CD14-positive monocyte (primary cell): ENCODE data around the gene FAM110D. TPM values are rescaled to one million over a fixed set of nuclear protein-coding genes. Genes with fewer than 3 reads are reported as not detected.

ENCODE experiments used
- DNase-seq, 3 donors: peaks; one replicate each; pipeline ENCODE4 v3.0.0-alpha.2; 2011 to 2022
- H2AFZ ChIP-seq: 2 replicates; pipeline ENCODE4 v1.6.0; 2012; ENCODE audit warnings: mild to moderate bottlenecking, low read depth, low read length, inconsistent platforms; ENCODE audit not compliant: insufficient read depth, poor library complexity, severe bottlenecking
- H3K27ac ChIP-seq, 2 donors: 1 replicate in 1 of 2; 2 replicates in 1 of 2; pipeline ENCODE4 v1.5.1; 2012 to 2013; ENCODE audit warnings: low read length in 2 of 2, control low read depth in 1 of 2, inconsistent platforms in 1 of 2, low read depth in 1 of 2, mild to moderate bottlenecking in 1 of 2
- H3K27me3 ChIP-seq, 2 donors: one replicate each; pipeline versions ENCODE4 v1.6.0 to v1.6.1; 2011 to 2013; ENCODE audit warnings: low read length in 2 of 2; ENCODE audit not compliant: control insufficient read depth in 2 of 2, insufficient read depth in 2 of 2
- H3K36me3 ChIP-seq, 2 donors: replicated peaks in 1 of 2; 1 replicate in 1 of 2; 2 replicates in 1 of 2; pipeline versions ENCODE4 v1.5.1 to v1.6.1; 2012 to 2013; ENCODE audit warnings: low read length in 2 of 2, control low read depth in 1 of 2, inconsistent platforms in 1 of 2, mild to moderate bottlenecking in 1 of 2; ENCODE audit not compliant: insufficient read depth in 2 of 2, control insufficient read depth in 1 of 2
- H3K4me1 ChIP-seq, 2 donors: 1 replicate in 1 of 2; 2 replicates in 1 of 2; pipeline versions ENCODE4 v1.5.1 to v1.6.1; 2012 to 2013; ENCODE audit warnings: low read length in 2 of 2, control low read depth in 1 of 2, inconsistent platforms in 1 of 2, mild to moderate bottlenecking in 1 of 2, moderate library complexity in 1 of 2; ENCODE audit not compliant: insufficient read depth in 2 of 2, control insufficient read depth in 1 of 2
- H3K4me2 ChIP-seq: replicated peaks from 2 replicates; pipeline ENCODE3; 2012; ENCODE audit warnings: low read length, moderate library complexity, mild to moderate bottlenecking; ENCODE audit not compliant: poor library complexity, severe bottlenecking; ENCODE audit errors: extremely low read depth
- H3K4me3 ChIP-seq, 3 experiments: fragments of 200-600 bp in 1 of 3; sonication (generic) in 1 of 3; replicated peaks in 1 of 3; 1 replicate in 2 of 3; 2 replicates in 1 of 3; pipeline ENCODE4 v1.5.1; 2011 to 2013; ENCODE audit warnings: low read length in 3 of 3, mild to moderate bottlenecking in 3 of 3, control low read depth in 2 of 3, low read depth in 2 of 3, inconsistent platforms in 1 of 3, moderate library complexity in 1 of 3
- H3K79me2 ChIP-seq: 2 replicates; pipeline ENCODE4 v1.6.0; 2012; ENCODE audit warnings: mild to moderate bottlenecking, control low read depth, inconsistent platforms, low read length, moderate library complexity; ENCODE audit not compliant: insufficient read depth
- H3K9ac ChIP-seq: 2 replicates; pipeline ENCODE4 v1.6.0; 2017; ENCODE audit warnings: low read length, mild to moderate bottlenecking; ENCODE audit not compliant: insufficient read depth, poor library complexity, severe bottlenecking
- H3K9me3 ChIP-seq, 2 donors: replicated peaks in 1 of 2; 1 replicate in 1 of 2; 2 replicates in 1 of 2; pipeline versions ENCODE4 v1.5.1 to v1.6.1; 2012 to 2013; ENCODE audit warnings: low read length in 2 of 2, control low read depth in 1 of 2; ENCODE audit not compliant: control insufficient read depth in 1 of 2, insufficient read depth in 1 of 2
- H4K20me1 ChIP-seq: 2 replicates; pipeline ENCODE4 v1.6.0; 2012; ENCODE audit warnings: mild to moderate bottlenecking, low read length, control low read depth, moderate library complexity; ENCODE audit not compliant: insufficient read depth
- H3K27ac Mint-ChIP-seq, 7 donors: one replicate each; pipeline ENCODE4 v1.8.0; 2020; ENCODE audit warnings: mild to moderate bottlenecking in 7 of 7, mixed read lengths in 7 of 7, moderate library complexity in 6 of 7, inconsistent platforms in 2 of 7
- H3K27me3 Mint-ChIP-seq, 3 donors: one replicate each; pipeline ENCODE4 v1.8.0; 2021 to 2022; ENCODE audit warnings: low read depth in 3 of 3, mild to moderate bottlenecking in 3 of 3, mixed read lengths in 3 of 3, moderate library complexity in 3 of 3, inconsistent platforms in 1 of 3
- H3K36me3 Mint-ChIP-seq, 2 donors: one replicate each; pipeline ENCODE4 v1.8.0; 2020; ENCODE audit warnings: mixed read lengths in 2 of 2, inconsistent platforms in 1 of 2, mild to moderate bottlenecking in 1 of 2
- H3K4me1 Mint-ChIP-seq: one replicate; pipeline ENCODE4 v1.8.0; 2020; ENCODE audit warnings: mild to moderate bottlenecking, mixed read lengths
- H3K4me3 Mint-ChIP-seq, 2 donors: one replicate each; pipeline ENCODE4 v1.8.0; 2020; ENCODE audit warnings: mild to moderate bottlenecking in 2 of 2, mixed read lengths in 2 of 2, moderate library complexity in 1 of 2
- H3K9me3 Mint-ChIP-seq, 7 donors: one replicate each; pipeline ENCODE4 v1.8.0; 2020 to 2022; ENCODE audit warnings: mixed read lengths in 7 of 7, mild to moderate bottlenecking in 6 of 7, moderate library complexity in 6 of 7, inconsistent platforms in 2 of 7
- CTCF ChIP-seq: fragments of 200-600 bp; IDR thresholded peaks from one replicate; pipeline ENCODE4 v1.8.0; 2022; ENCODE audit warnings: antibody characterized with exemption, mild to moderate bottlenecking
- WGBS: methylation state at CpG from one replicate; pipeline ENCODE4 v1.1.5; 2013; ENCODE audit warnings: missing lambda C conversion rate; ENCODE audit not compliant: insufficient coverage; 5-methylcytosine and 5-hydroxymethylcytosine counted together
- intact Hi-C, 2 donors: fragments of 100-400 bp; cut with micrococcal nuclease; formaldehyde crosslinking; loops; one replicate each; pipeline versions ENCODE4 v1.15.0 to v1.15.1; 2023
- polyA plus RNA-seq, 3 donors: library from polyadenylated mRNA; depleted of rRNA in 1 of 3; unstranded in 2 of 3; stranded (reverse) in 1 of 3; fragments of 300-500 nt in 2 of 3; fragments of >200 nt in 1 of 3; fragmentation: Illumina TruSeq in 2 of 3; gene quantifications; 1 replicate in 2 of 3; 2 replicates in 1 of 3; pipeline ENCODE4 v1.2.3, GENCODE V29; 2012 to 2021

FAM110D gene
- polyA plus RNA-seq, 3 donors = not detected

- H3K36me3 ChIP-seq = no peaks in the 10 kb centered on the region
- no peaks in the 10 kb centered on the region for H3K27me3 ChIP-seq
- no peaks in the 10 kb centered on the region for H3K9me3 ChIP-seq
- no peaks in the 10 kb centered on the region for H3K27me3 Mint-ChIP-seq
- peaks cover 61 to 74% of the 10 kb centered on the region in 2 donors for H3K4me1 ChIP-seq
- H3K9ac ChIP-seq = peak overlapping the region; percentile 11
- H3K27ac Mint-ChIP-seq = peak overlapping the region; percentile 70 to 90 (median 84)
- 53% methylated on average over 4 of the region's 9 CpGs for WGBS
- H3K27ac ChIP-seq = peak overlapping the region; percentile 69 to 77
- H3K4me1 Mint-ChIP-seq = peaks cover 68% of the 10 kb centered on the region
- peaks cover 30% of the 10 kb centered on the region for H3K79me2 ChIP-seq
- peak overlapping the region; percentile 51 for H2AFZ ChIP-seq
- H3K9me3 Mint-ChIP-seq = peaks cover 0 to 2% (median 0%) of the 10 kb centered on the region in 7 donors
- intact Hi-C loops = loop anchor here in 1 of 2 donors (2.0 kb wide), 1 partner anchor 16 kb away; the partner anchor contains the start of gene PDIK1L
- no peak for TF ChIP-seq CTCF
- H3K4me3 Mint-ChIP-seq = peak overlapping the region; percentile 62 to 71
- peak; percentile 36 to 63 (median 57) for DNase-seq
- H3K4me2 ChIP-seq = peak overlapping the region; percentile 77
- H3K4me3 ChIP-seq = peak overlapping the region in 2 of 3 experiments; percentile 26 to 62
- H4K20me1 ChIP-seq = no peaks in the 10 kb centered on the region
- peaks cover 3 to 5% of the 10 kb centered on the region in 2 donors for H3K36me3 Mint-ChIP-seq
Observed at GRCh38 chr1:26126321-26127084, 32.4 kb upstream of the FAM110D start.

DNA sequence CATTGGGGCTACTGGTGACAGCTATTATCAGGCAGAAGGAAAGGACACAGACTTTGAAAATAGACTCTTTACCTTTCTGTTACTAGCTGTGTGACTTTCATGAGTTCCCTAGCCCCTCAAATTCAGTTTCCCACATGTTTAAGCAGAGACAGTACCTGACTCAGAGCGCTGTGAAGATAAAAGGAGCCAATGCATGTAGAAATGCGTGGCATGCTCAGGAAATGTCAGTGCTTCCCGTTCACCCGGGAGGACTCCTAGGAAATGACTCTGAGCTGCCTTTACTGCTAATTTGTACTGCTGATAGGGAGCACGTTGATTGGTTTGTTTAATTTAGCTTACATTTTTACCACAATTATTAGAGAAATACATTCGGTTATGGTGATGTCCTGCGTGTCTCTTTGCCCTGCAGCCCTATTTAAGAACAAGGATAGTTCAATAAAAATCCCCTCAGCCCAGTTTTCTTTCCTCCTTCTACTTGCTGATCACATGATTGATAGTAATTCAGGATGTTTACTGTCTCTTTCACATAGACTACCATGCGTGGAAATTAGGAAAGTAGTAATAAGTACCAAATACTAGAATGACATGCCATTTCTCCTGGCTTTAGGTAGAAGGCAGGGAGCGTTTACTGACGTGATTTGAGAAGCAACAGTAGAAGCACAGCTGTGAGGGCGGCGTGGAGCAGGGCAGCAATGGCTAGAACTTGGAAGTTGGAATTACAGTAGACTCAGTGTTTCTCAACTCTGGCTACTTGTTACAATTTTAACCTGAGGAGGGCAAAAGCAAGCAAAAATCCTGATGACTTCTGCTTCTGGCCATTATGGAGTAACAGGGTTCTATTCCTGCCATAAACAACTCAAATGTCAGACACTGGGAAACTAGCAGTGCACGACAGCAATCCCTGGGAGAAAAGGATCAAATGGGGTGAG, 31.4 kb upstream of the FAM110D start:
- Mint-ChIP-seq H3K27ac (peak overlapping the region; percentile 75 to 86 (median 79)), H3K36me3 (peaks cover 3 to 5% of the 10 kb centered on the region in 2 donors), H3K27me3 (peaks cover 0 to 1% (median 0%) of the 10 kb centered on the region in 3 donors), H3K4me1 (peaks cover 58% of the 10 kb centered on the region), H3K4me3 (peak overlapping the region; percentile 62 to 82), H3K9me3 (peaks cover 0 to 1% (median 0%) of the 10 kb centered on the region in 7 donors)
- H3K79me2 ChIP-seq = peaks cover 30% of the 10 kb centered on the region
- peak overlapping the region; percentile 77 for H3K4me2 ChIP-seq
- H3K4me3 ChIP-seq = peak overlapping the region in 2 of 3 experiments; percentile 18 to 62
- peaks cover 51 to 64% of the 10 kb centered on the region in 2 donors for H3K4me1 ChIP-seq
- no peaks in the 10 kb centered on the region for H3K27me3 ChIP-seq
- 11% methylated on average over 3 of the region's 13 CpGs for WGBS
- peak overlapping the region; percentile 51 for H2AFZ ChIP-seq
- peak overlapping the region; percentile 69 to 77 for H3K27ac ChIP-seq
- no peaks in the 10 kb centered on the region for H4K20me1 ChIP-seq
- intact Hi-C loops = loop anchor here in 1 of 2 donors (2.0 kb wide), 1 partner anchor 17 kb away; the partner anchor contains the start of gene PDIK1L
- TF ChIP-seq CTCF = no peak
- H3K9me3 ChIP-seq = no peaks in the 10 kb centered on the region
- no peaks in the 10 kb centered on the region for H3K36me3 ChIP-seq
- peak overlapping the region; percentile 11 for H3K9ac ChIP-seq
- DNase-seq = peak in 2 of 3 donors; percentile 53 to 59
